ENCODE data around the gene SFMBT2. TPM values are rescaled to one million over a fixed set of nuclear protein-coding genes. Genes with fewer than 3 reads are reported as not detected.

The SFMBT2 gene
- total RNA-seq, 2 experiments from 2014 or later: 7.9 to 8.3 TPM

DNA sequence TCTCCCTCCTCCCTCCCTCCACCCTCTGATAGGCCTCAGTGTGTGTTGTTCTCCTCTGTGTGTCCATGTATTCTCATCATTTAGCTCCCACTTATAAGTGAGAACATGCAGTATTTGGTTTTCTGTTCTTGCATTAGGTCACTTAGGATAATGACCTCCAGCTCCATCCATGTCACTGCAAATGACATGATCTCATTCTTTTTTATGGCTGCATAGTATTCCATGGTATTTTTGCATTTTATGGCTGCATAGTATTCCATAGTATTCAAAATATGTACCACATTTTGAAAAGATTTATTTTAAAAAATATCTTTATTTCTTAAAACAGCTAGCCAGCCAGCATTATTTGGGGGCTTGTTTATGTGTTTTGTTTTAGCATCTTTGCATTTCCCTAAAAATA lies 275.6 kb downstream of the SFMBT2 start:
- no peaks in the 10 kb centered on the region for H3K36me3 ChIP-seq (ENCODE audit: insufficient read depth, low read length)
- H3K4me2 ChIP-seq (ENCODE audit: low read length): no peak overlapping the region
- no peak overlapping the region for H2AFZ ChIP-seq (ENCODE audit: low read length)
- intact Hi-C loops (cut with micrococcal nuclease; ENCODE audit: unreplicated experiment): no loop called here
- TF ChIP-seq, protein P1, sequence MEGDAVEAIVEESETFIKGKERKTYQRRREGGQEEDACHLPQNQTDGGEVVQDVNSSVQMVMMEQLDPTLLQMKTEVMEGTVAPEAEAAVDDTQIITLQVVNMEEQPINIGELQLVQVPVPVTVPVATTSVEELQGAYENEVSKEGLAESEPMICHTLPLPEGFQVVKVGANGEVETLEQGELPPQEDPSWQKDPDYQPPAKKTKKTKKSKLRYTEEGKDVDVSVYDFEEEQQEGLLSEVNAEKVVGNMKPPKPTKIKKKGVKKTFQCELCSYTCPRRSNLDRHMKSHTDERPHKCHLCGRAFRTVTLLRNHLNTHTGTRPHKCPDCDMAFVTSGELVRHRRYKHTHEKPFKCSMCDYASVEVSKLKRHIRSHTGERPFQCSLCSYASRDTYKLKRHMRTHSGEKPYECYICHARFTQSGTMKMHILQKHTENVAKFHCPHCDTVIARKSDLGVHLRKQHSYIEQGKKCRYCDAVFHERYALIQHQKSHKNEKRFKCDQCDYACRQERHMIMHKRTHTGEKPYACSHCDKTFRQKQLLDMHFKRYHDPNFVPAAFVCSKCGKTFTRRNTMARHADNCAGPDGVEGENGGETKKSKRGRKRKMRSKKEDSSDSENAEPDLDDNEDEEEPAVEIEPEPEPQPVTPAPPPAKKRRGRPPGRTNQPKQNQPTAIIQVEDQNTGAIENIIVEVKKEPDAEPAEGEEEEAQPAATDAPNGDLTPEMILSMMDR (conservative IDR thresholded peaks at IDR 0.05; ENCODE audit: low read length): no peak
- TF ChIP-seq EZH2phosphoT487 (IDR thresholded peaks at IDR 0.05; ENCODE audit: borderline replicate concordance, low read depth, low read length): no peak
- H3K9me3 ChIP-seq (ENCODE audit: low read length): no peaks in the 10 kb centered on the region
- ChIA-PET CTCF (ENCODE audit: unreplicated experiment) (no interaction called here), POLR2A (interaction anchor here (0.7 to 1.2 kb wide), 2 partner anchors 11 to 67 kb away, joined by 3 read pairs; no protein-coding TSS in a partner anchor)
- no peaks in the 10 kb centered on the region for H3K9me2 ChIP-seq (ENCODE audit: insufficient read depth, low read length)
- H3K4me3 ChIP-seq (ENCODE audit: low read depth, low read length, poor library complexity, severe bottlenecking): no peak overlapping the region
- no peaks in the 10 kb centered on the region for H3K79me2 ChIP-seq (ENCODE audit: insufficient read depth, low read depth, low read length)
- H3K27ac ChIP-seq (ENCODE audit: low read depth, low read length, poor library complexity, severe bottlenecking): no peak overlapping the region
- no TSS peak for BruUV-seq (replicated peaks)
- H3K4me1 ChIP-seq (ENCODE audit: insufficient read depth, low read length, poor library complexity, severe bottlenecking): no peaks in the 10 kb centered on the region
- no peak for DNase-seq (ENCODE audit: low spot score)
- H4K20me1 ChIP-seq (ENCODE audit: insufficient read depth, low read length): no peaks in the 10 kb centered on the region

DNA sequence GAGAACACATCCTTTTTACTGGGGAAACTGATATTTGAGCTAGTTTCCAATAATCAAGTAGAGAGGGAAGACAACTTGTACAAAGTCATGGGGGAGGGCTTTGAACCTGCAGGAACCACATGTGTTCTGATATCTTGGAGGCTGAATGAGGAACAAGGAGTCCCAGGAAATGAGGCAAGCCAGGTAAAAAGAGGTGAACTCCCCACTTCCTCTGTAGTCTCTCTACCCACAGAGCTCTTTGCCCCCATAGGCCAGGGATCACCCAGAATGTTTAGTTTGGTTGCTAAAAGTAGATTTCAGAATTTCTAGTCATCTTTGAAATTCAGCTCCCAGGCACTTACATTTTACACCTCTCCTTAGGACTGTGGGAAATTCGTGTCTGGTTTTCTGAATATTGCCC lies 276.4 kb downstream of the SFMBT2 start:
- ChIA-PET POLR2A (interaction anchor here (0.7 to 1.2 kb wide), 2 partner anchors 10 to 68 kb away, joined by 3 read pairs; no protein-coding TSS in a partner anchor), CTCF (ENCODE audit: unreplicated experiment) (no interaction called here)
- Histone ChIP-seq H3K4me1 (ENCODE audit: insufficient read depth, low read length, poor library complexity, severe bottlenecking) (no peaks in the 10 kb centered on the region), H3K4me2 (ENCODE audit: low read length) (no peak overlapping the region), H3K27ac (ENCODE audit: low read depth, low read length, poor library complexity, severe bottlenecking) (no peak overlapping the region), H3K4me3 (ENCODE audit: low read depth, low read length, poor library complexity, severe bottlenecking) (no peak overlapping the region), H4K20me1 (ENCODE audit: insufficient read depth, low read length) (no peaks in the 10 kb centered on the region), H2AFZ (ENCODE audit: low read length) (no peak overlapping the region), H3K9me3 (ENCODE audit: low read length) (no peaks in the 10 kb centered on the region), H3K79me2 (ENCODE audit: insufficient read depth, low read depth, low read length) (no peaks in the 10 kb centered on the region), H3K36me3 (ENCODE audit: insufficient read depth, low read length) (no peaks in the 10 kb centered on the region), H3K9me2 (ENCODE audit: insufficient read depth, low read length) (no peaks in the 10 kb centered on the region)
- no peak for TF ChIP-seq EZH2phosphoT487 (IDR thresholded peaks at IDR 0.05; ENCODE audit: borderline replicate concordance, low read depth, low read length)
- TF ChIP-seq, protein P1 (conservative IDR thresholded peaks at IDR 0.05; ENCODE audit: low read length): no peak
- DNase-seq (ENCODE audit: low spot score): no peak
- BruUV-seq (replicated peaks): no TSS peak
- intact Hi-C loops (cut with micrococcal nuclease; ENCODE audit: unreplicated experiment): no loop called here

- H2AFZ ChIP-seq (ENCODE audit: low read length): no peak overlapping the region
- CTCF ChIA-PET (ENCODE audit: unreplicated experiment): no interaction called here
- intact Hi-C loops (cut with micrococcal nuclease; ENCODE audit: unreplicated experiment): no loop called here
Measured at GRCh38 chr10:7133958-7134357, 276.9 kb downstream of the SFMBT2 start.

More at GRCh38 chr10:7133958-7134357, 276.9 kb downstream of the SFMBT2 start:
- Histone ChIP-seq H3K4me2 (ENCODE audit: low read length) (no peak overlapping the region), H3K27ac (ENCODE audit: low read depth, low read length, poor library complexity, severe bottlenecking) (no peak overlapping the region), H3K9me2 (ENCODE audit: insufficient read depth, low read length) (no peaks in the 10 kb centered on the region), H3K79me2 (ENCODE audit: insufficient read depth, low read depth, low read length) (no peaks in the 10 kb centered on the region), H3K9me3 (ENCODE audit: low read length) (no peaks in the 10 kb centered on the region), H3K36me3 (ENCODE audit: insufficient read depth, low read length) (no peaks in the 10 kb centered on the region), H3K4me1 (ENCODE audit: insufficient read depth, low read length, poor library complexity, severe bottlenecking) (no peaks in the 10 kb centered on the region), H4K20me1 (ENCODE audit: insufficient read depth, low read length) (no peaks in the 10 kb centered on the region), H3K4me3 (ENCODE audit: low read depth, low read length, poor library complexity, severe bottlenecking) (no peak overlapping the region)
- POLR2A ChIA-PET: interaction anchor here (1.2 kb wide), 1 partner anchor 10 kb away, joined by 3 read pairs; no protein-coding TSS in a partner anchor
- no peak for DNase-seq (ENCODE audit: low spot score)
- BruUV-seq (replicated peaks): no TSS peak
- TF ChIP-seq EZH2phosphoT487 (IDR thresholded peaks at IDR 0.05; ENCODE audit: borderline replicate concordance, low read depth, low read length): no peak
- TF ChIP-seq, protein P1 (conservative IDR thresholded peaks at IDR 0.05; ENCODE audit: low read length): no peak

Measured in OCI-LY7 (cell line).